H1 (cell line): Measurements from ENCODE around the gene UBE2E1. TPM values are rescaled to one million over a fixed set of nuclear protein-coding genes. Genes with fewer than 3 reads are reported as not detected.

Source experiments
- CTCF ChIA-PET: fragments of 300-600 bp; sonication (Branson Sonifier 250); formaldehyde crosslinking; loops from one replicate; lab custom pipeline; 2021; ENCODE audit not compliant: partially characterized antibody; lab: Charles Lee
- POLR2A ChIA-PET: fragments of 300-600 bp; sonication (Branson Sonifier 250); formaldehyde crosslinking; loops from one replicate; lab custom pipeline; 2021; ENCODE audit warnings: inconsistent platforms; ENCODE audit not compliant: partially characterized antibody; lab: Charles Lee
- DNase-seq, 2 experiments: peaks; one replicate each; pipeline versions ENCODE4 v3.0.0 to v3.0.0-alpha.2; 2010 to 2022; ENCODE audit warnings: low spot score in 2 of 2, low read depth in 1 of 2, mixed read lengths in 1 of 2
- FAIRE-seq: peaks from 2 replicates; lab custom pipeline; 2011; peaks lifted over from hg19 to GRCh38; lab: Jason Lieb, UNC
- H2AFZ ChIP-seq: 2 replicates; pipeline ENCODE4 v1.8.1; 2012; ENCODE audit warnings: low read length, inconsistent platforms
- H2AK5ac ChIP-seq: 2 replicates; pipeline ENCODE4 v1.6.1; 2013; ENCODE audit warnings: low read depth, low read length
- H2BK120ac ChIP-seq: replicated peaks from 2 replicates; pipeline ENCODE3; 2013; ENCODE audit warnings: low read depth, low read length, inconsistent platforms
- H2BK12ac ChIP-seq: 2 replicates; pipeline ENCODE4 v1.6.1; 2013; ENCODE audit warnings: low read depth, low read length
- H2BK15ac ChIP-seq: 2 replicates; pipeline ENCODE4 v1.6.1; 2013; ENCODE audit warnings: low read length
- H2BK20ac ChIP-seq: 2 replicates; pipeline ENCODE4 v1.6.1; 2013; ENCODE audit warnings: low read length
- H2BK5ac ChIP-seq: 2 replicates; pipeline ENCODE4 v1.6.1; 2013; ENCODE audit warnings: low read depth, low read length
- H3K14ac ChIP-seq: 2 replicates; pipeline ENCODE4 v1.6.1; 2013; ENCODE audit warnings: inconsistent platforms; ENCODE audit not compliant: insufficient read length
- H3K18ac ChIP-seq: 2 replicates; pipeline ENCODE4 v1.6.1; 2013; ENCODE audit warnings: low read length; ENCODE audit errors: extremely low read depth
- H3K23ac ChIP-seq: 2 replicates; pipeline ENCODE4 v1.6.1; 2013; ENCODE audit warnings: inconsistent platforms; ENCODE audit not compliant: insufficient read length
- H3K23me2 ChIP-seq: 2 replicates; pipeline ENCODE4 v1.6.1; 2013; ENCODE audit warnings: low read depth, low read length
- H3K27ac ChIP-seq: 2 replicates; pipeline ENCODE4 v1.6.1; 2011; ENCODE audit warnings: low read depth, low read length, inconsistent platforms
- H3K27me3 ChIP-seq, 4 experiments: replicated peaks in 1 of 4; 1 replicate in 1 of 4; 2 replicates in 3 of 4; pipeline versions ENCODE4 v1.6.1 to v1.8.1; 2011 to 2013; ENCODE audit warnings: low read length in 3 of 4, mild to moderate bottlenecking in 3 of 4, inconsistent platforms in 2 of 4, mixed read lengths in 2 of 4, moderate library complexity in 1 of 4; ENCODE audit not compliant: control insufficient read depth in 3 of 4, insufficient read depth in 3 of 4; ENCODE audit errors: extremely low read depth in 1 of 4
- H3K36me3 ChIP-seq, 4 experiments: 2 replicates each; pipeline versions ENCODE4 v1.6.1 to v1.8.1; 2011 to 2013; ENCODE audit warnings: mild to moderate bottlenecking in 4 of 4, low read length in 3 of 4, moderate library complexity in 2 of 4, control low read depth in 1 of 4, inconsistent platforms in 1 of 4; ENCODE audit not compliant: insufficient read depth in 4 of 4, control insufficient read depth in 2 of 4
- H3K4ac ChIP-seq: replicated peaks from 2 replicates; pipeline ENCODE3; 2013; ENCODE audit warnings: low read length, low read depth, mixed read lengths, inconsistent platforms; ENCODE audit not compliant: insufficient read length
- H3K4me1 ChIP-seq, 4 experiments: replicated peaks in 1 of 4; 1 replicate in 1 of 4; 2 replicates in 3 of 4; pipeline versions ENCODE4 v1.6.1 to v1.8.1; 2011 to 2013; ENCODE audit warnings: low read length in 3 of 4, inconsistent platforms in 2 of 4, mixed read lengths in 1 of 4; ENCODE audit not compliant: insufficient read depth in 4 of 4, control insufficient read depth in 3 of 4
- H3K4me2 ChIP-seq, 2 experiments: 2 replicates each; pipeline versions ENCODE4 v1.6.1 to v1.8.1; 2011 to 2013; ENCODE audit warnings: low read depth in 2 of 2, low read length in 2 of 2, control low read depth in 1 of 2, inconsistent platforms in 1 of 2, mild to moderate bottlenecking in 1 of 2; ENCODE audit not compliant: insufficient read depth in 1 of 2
- H3K4me3 ChIP-seq, 4 experiments: fragments of 200-600, 300-600 bp in 1 of 4; sonication (generic), shearing (Covaris generic), sonication (Bioruptor Twin) in 1 of 4; 2 replicates each; pipeline versions ENCODE4 v1.5.1 to v1.8.1; 2011 to 2016; ENCODE audit warnings: low read length in 4 of 4, low read depth in 3 of 4, control low read depth in 2 of 4, inconsistent platforms in 2 of 4, mild to moderate bottlenecking in 2 of 4, mixed read lengths in 1 of 4, moderate library complexity in 1 of 4; ENCODE audit not compliant: insufficient read depth in 2 of 4; ENCODE audit errors: extremely low read depth in 1 of 4
- H3K56ac ChIP-seq: replicated peaks from 2 replicates; pipeline ENCODE3; 2013; ENCODE audit warnings: low read depth, mild to moderate bottlenecking, mixed read lengths, low read length, inconsistent platforms; ENCODE audit not compliant: insufficient read length
- H3K79me1 ChIP-seq: 2 replicates; pipeline ENCODE4 v1.6.1; 2013; ENCODE audit warnings: low read depth, low read length, control low read depth
- H3K79me2 ChIP-seq, 2 experiments: 2 replicates each; pipeline versions ENCODE4 v1.6.1 to v1.8.1; 2012 to 2013; ENCODE audit warnings: low read length in 2 of 2, mild to moderate bottlenecking in 2 of 2, inconsistent platforms in 1 of 2; ENCODE audit not compliant: insufficient read depth in 2 of 2, control insufficient read depth in 1 of 2
- H3K9ac ChIP-seq, 4 experiments: replicated peaks in 1 of 4; 1 replicate in 1 of 4; 2 replicates in 3 of 4; pipeline versions ENCODE4 v1.6.1 to v1.8.1; 2011 to 2013; ENCODE audit warnings: low read depth in 3 of 4, low read length in 3 of 4, control low read depth in 2 of 4, mild to moderate bottlenecking in 2 of 4, moderate library complexity in 2 of 4, inconsistent platforms in 1 of 4; ENCODE audit errors: extremely low read depth in 1 of 4
- H3K9me3 ChIP-seq, 2 experiments: 2 replicates each; pipeline versions ENCODE4 v1.6.1 to v1.8.1; 2012 to 2013; ENCODE audit warnings: mild to moderate bottlenecking in 2 of 2, moderate library complexity in 2 of 2, control low read depth in 1 of 2, inconsistent platforms in 1 of 2, low read depth in 1 of 2, low read length in 1 of 2, mixed read lengths in 1 of 2; ENCODE audit not compliant: insufficient read depth in 2 of 2
- H4K20me1 ChIP-seq, 2 experiments: replicated peaks in 1 of 2; 2 replicates each; pipeline versions ENCODE3 to v1.8.1; 2011 to 2013; ENCODE audit warnings: inconsistent platforms in 2 of 2, low read length in 2 of 2, mild to moderate bottlenecking in 1 of 2; ENCODE audit not compliant: insufficient read depth in 2 of 2, control insufficient read depth in 1 of 2
- H4K5ac ChIP-seq: 2 replicates; pipeline ENCODE4 v1.6.1; 2013; ENCODE audit warnings: low read length, low read depth, mixed read lengths, inconsistent platforms; ENCODE audit not compliant: insufficient read length
- H4K8ac ChIP-seq: 2 replicates; pipeline ENCODE4 v1.8.0; 2013; ENCODE audit warnings: mild to moderate bottlenecking, moderate library complexity, low read length, inconsistent platforms; ENCODE audit not compliant: insufficient read depth; ENCODE audit errors: extremely low read depth
- H4K91ac ChIP-seq: replicated peaks from 2 replicates; pipeline ENCODE3; 2013; ENCODE audit warnings: low read length, mixed read lengths, inconsistent platforms; ENCODE audit not compliant: insufficient read length
- BACH1 ChIP-seq: IDR thresholded peaks from 2 replicates; pipeline ENCODE4 v1.6.1; 2012; ENCODE audit warnings: low read length, improper control_type of control experiment
- PHF8 ChIP-seq: fragments of 200-600 bp; sonication (generic); conservative IDR thresholded peaks from 2 replicates; pipeline ENCODE4 v1.7.1; 2012; ENCODE audit warnings: low read depth, mild to moderate bottlenecking, inconsistent platforms, low read length, moderate library complexity
- POLR2A ChIP-seq, 2 experiments: IDR thresholded peaks; 1 replicate in 1 of 2; 2 replicates in 1 of 2; pipeline ENCODE4 v1.6.1; 2011; ENCODE audit warnings: low read depth in 2 of 2, low read length in 2 of 2, mild to moderate bottlenecking in 2 of 2; ENCODE audit errors: control extremely low read depth in 1 of 2
- ZNF274 ChIP-seq: IDR thresholded peaks from 2 replicates; pipeline ENCODE4 v1.7.0; 2012; ENCODE audit warnings: low read length, borderline replicate concordance; ENCODE audit errors: extremely low read depth
- WGBS, 2 experiments: shearing (Covaris generic) in 1 of 2; methylation state at CpG; one replicate each; pipeline versions ENCODE4 v1.1.6 to v1.1.7; 2013 to 2015; ENCODE audit warnings: low lambda C conversion rate in 2 of 2, mixed read lengths in 2 of 2, inconsistent platforms in 1 of 2, low coverage in 1 of 2, missing lambda C conversion rate in 1 of 2; ENCODE audit not compliant: insufficient replicate concordance in 2 of 2, insufficient coverage in 1 of 2, insufficient read length in 1 of 2; ENCODE audit errors: extremely low coverage in 1 of 2, missing lambda C conversion rate in 1 of 2; 5-methylcytosine and 5-hydroxymethylcytosine counted together
- polyA plus RNA-seq, 7 experiments: library from polyadenylated mRNA; depleted of rRNA in 3 of 7; stranded (reverse) in 5 of 7; unstranded in 2 of 7; fragments of >200 nt in 5 of 7; fragments of 200-250 nt in 2 of 7; gene quantifications; 1 replicate in 5 of 7; 2 replicates in 1 of 7; 4 replicates in 1 of 7; pipeline versions ENCODE4 v1.2.1 to v1.2.3, GENCODE V29; 2011 to 2013; ENCODE audit warnings: missing spikeins in 2 of 7, mixed read lengths in 2 of 7
- total RNA-seq: library from RNA; stranded (reverse); fragmentation: NEBNext Ultra II Directional; extraction: Animal tissue kit (Norgen Biotek cat#: 25700); gene quantifications from 2 replicates; pipeline ENCODE4 v1.2.1, GENCODE V29; 2021

UBE2E1 gene
- total and polyA plus RNA-seq, 2 of the 8 experiments (the other 6 are each of a cell fraction or from before 2014, with no cell fraction given): 109 to 141 TPM

DNA sequence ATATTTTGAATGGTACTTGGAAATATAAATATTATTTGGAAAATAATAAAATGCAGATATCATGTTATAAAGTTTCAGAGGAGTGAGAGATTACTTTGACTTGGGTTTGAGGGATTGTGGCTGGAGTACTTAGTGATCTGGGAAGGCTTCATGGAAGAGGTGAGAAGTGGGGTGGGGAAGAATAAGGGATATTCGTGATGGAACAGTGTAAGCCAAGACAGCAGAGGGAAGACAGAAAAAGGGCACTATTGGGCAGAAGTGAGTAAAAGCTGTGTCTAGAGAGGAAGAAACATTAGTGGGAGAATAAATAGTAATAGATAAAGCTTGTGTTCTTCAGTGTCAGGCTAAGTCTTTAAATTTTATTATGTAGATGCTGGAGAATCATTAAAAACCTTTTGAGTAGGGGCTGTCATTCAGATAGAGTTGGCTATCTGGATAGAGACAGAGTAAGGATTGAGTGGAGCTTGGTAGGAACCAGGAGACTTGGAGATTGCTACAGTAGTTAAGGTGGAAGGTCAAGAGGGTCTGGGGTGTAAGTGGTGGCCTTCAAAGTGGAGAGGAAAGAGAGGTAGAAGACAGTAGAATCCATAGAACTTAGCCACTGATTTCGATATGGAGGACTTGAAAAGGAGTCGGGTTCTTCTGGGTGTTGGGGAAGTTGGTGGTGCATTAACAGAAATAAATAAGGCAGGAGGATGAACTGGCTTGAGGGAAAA, 11.9 kb downstream of the UBE2E1 start:
- CTCF ChIA-PET: interaction anchor here (1.0 kb wide), 1 partner anchor 142 kb away, joined by 3 read pairs; no protein-coding TSS in a partner anchor
- H2BK15ac ChIP-seq: no peak overlapping the region
- H3K9me3 ChIP-seq: no peaks in the 10 kb centered on the region
- peaks cover 0 to 6% (median 4%) of the 10 kb centered on the region in 4 experiments; a peak in 3 of 7 replicates for H3K4me1 ChIP-seq
- no peak overlapping the region for H3K4me2 ChIP-seq
- H2BK5ac ChIP-seq: no peak overlapping the region
- no peak overlapping the region for H2BK120ac ChIP-seq
- POLR2A ChIA-PET: interaction anchor here (0.8 to 1.1 kb wide), 3 partner anchors 8 to 16 kb away, joined by 3 read pairs; no protein-coding TSS in a partner anchor
- no peak overlapping the region for H3K9ac ChIP-seq
- no peaks in the 10 kb centered on the region for H3K27me3 ChIP-seq
- no peak overlapping the region for H2BK20ac ChIP-seq
- peaks cover 0 to 16% of the 10 kb centered on the region in 2 experiments for H4K20me1 ChIP-seq
- TF ChIP-seq PHF8 (no peak), ZNF274 (no peak), BACH1 (no peak), POLR2A (IDR thresholded peaks at IDR 0.05; ENCODE audit: control extremely low read depth in 1 of 2, low read depth in 2 of 2, low read length in 2 of 2) (0 out of 3 replicates have a peak, but pooled peaks of 1 of the 2 experiments have one; percentile 12)
- no peak overlapping the region for H3K18ac ChIP-seq
- H4K8ac ChIP-seq: no peak overlapping the region
- DNase-seq (no peak), FAIRE-seq (no peak)
- peaks cover 0 to 15% (median 0%) of the 10 kb centered on the region in 4 experiments; a peak in 3 of 8 replicates for H3K36me3 ChIP-seq
- no peak overlapping the region for H3K56ac ChIP-seq
- no peak overlapping the region for H3K23ac ChIP-seq
- no peak overlapping the region for H2BK12ac ChIP-seq
- no peak overlapping the region for H3K27ac ChIP-seq
- H3K23me2 ChIP-seq: no peaks in the 10 kb centered on the region; the same call in 1 of the 2 replicates
- no peak overlapping the region for H2AFZ ChIP-seq
- no peak overlapping the region for H4K91ac ChIP-seq
- no peak overlapping the region for H3K14ac ChIP-seq
- no peak overlapping the region for H4K5ac ChIP-seq
- H3K79me2 ChIP-seq: peaks cover 9 to 95% of the 10 kb centered on the region in 2 experiments
- peaks cover 7% of the 10 kb centered on the region; the same call in 1 of the 2 replicates for H3K79me1 ChIP-seq
- H2AK5ac ChIP-seq: no peak overlapping the region
- H3K4ac ChIP-seq: no peak overlapping the region
- 89 to 100% methylated on average over 1 to 3 of the region's 3 CpGs for WGBS, 2 experiments
- H3K4me3 ChIP-seq: no peak overlapping the region
